Activated CD4-positive, CD25-positive, alpha-beta regulatory T cell treated with anti-CD3 and anti-CD28 coated beads, Interleukin-2, amount 50 U/mL, for 16 hours (primary cell): ENCODE results near the gene MLX.
"Not testable (repeated sequence)": the region's sequence is repeated elsewhere in the genome, so short reads cannot be mapped to it uniquely, and the experiment has no call there.

Source experiments
- DNase-seq: peaks from one replicate; pipeline ENCODE4 v3.0.0-alpha.2; 2020; ENCODE audit warnings: low read depth, low spot score

Gene MLX

GRCh38 chr17:42555122-42555622 is 11.7 kb upstream of the MLX start:
- no peak for DNase-seq

DNA sequence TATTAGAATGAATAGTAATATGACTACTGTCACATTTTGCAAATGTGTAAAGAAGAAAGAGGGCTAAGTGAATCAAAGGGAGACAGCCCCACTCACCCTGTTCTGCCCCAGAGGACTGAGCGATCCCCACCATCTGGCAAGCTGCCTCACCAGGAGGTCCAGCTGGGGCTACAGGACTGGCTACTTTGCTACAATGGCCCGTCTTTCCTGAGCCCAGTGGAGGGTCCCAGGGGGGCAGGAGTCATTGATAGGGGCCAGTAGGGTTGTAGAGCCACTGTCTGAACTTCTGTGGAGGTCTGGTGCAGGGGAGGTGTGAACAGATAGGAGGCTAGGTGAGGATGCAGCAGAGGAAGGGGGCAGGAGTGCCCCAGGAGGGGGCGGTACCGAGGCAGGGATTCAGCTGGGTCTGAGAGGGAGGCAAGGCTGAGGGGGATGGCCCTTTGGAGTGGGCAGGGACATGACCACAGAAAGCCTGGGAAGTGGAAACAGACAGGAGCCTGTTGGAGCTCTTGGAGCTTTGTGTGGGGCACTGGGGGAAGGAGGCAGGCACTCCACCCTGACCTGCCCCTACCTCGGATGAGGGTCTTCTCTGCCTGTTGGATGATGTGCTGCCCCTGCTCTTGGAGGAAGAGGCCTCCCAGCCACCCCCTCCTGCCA is 10.8 kb upstream of the MLX start:
- DNase-seq: not testable (repeated sequence)

- DNase-seq: no peak
Observed at GRCh38 chr17:42559075-42559474, 7.8 kb upstream of the MLX start.

DNA sequence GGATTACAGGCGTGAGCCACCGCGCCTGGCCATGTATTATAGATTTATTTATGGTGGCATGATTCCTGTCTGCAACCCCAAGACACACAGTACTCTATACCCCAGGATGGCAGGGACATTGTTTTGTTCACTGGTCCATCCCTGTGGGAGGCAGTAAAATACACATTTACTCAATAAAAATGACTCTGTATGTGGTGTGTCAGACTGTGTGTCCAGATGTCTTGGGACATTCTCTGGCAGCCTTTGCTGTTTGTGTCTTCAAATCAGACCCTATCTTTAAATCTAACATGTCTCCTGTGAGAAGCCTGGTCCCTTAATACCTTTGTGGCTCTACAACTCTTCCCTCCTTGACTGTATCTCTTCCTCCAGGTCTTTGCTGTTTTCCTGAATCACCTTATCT is 6.7 kb upstream of the MLX start:
- DNase-seq: no peak

GRCh38 chr17:42561897-42562387 is 5.0 kb upstream of the MLX start, which contains the start of gene COASY:
Gene COASY, plus strand, starts transcription at chr17:42562148. Its CDS starts 475 bp downstream, at chr17:42562623.
- peak; percentile 86 for DNase-seq

- DNase-seq: no peak
Observed at GRCh38 chr17:42562388-42563142, 4.3 kb upstream of the MLX start.

- DNase-seq: no peak
Observed at GRCh38 chr17:42563143-42563509, 3.8 kb upstream of the MLX start.

GRCh38 chr17:42563543-42563942 is 3.4 kb upstream of the MLX start:
- DNase-seq: no peak

GRCh38 chr17:42563950-42564349 is 3.0 kb upstream of the MLX start:
- no peak for DNase-seq

GRCh38 chr17:42564815-42565522 is 1.9 kb upstream of the MLX start:
- DNase-seq: no peak

DNA sequence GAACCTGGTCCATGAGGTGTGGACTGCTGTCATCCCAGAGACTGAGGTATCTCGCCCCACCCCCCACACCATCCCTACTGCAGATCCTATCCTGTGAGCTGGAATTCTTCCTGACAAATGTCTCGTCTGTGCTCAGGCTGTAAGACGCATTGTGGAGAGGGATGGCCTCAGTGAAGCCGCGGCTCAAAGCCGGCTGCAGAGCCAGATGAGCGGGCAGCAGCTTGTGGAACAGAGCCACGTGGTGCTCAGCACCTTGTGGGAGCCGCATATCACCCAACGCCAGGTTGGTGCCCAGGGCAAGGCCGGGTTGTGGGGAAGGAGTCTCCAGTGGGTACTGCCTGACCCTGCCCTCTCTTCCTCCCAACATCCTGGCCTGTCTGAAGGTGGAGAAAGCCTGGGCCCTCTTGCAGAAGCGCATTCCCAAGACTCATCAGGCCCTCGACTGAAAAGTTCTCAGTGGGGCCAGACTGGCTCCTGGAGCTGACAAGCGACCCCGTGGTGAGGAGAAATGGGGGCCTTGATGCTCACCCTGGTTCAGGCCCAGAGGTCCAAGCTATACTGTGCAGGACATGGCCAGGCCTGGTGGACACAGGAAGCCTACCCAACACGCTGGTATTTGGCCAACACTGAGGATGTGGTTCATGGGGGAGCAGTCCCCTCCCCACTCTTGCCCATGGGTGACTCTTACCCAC is 1.2 kb upstream of the MLX start:
- no peak for DNase-seq

DNA sequence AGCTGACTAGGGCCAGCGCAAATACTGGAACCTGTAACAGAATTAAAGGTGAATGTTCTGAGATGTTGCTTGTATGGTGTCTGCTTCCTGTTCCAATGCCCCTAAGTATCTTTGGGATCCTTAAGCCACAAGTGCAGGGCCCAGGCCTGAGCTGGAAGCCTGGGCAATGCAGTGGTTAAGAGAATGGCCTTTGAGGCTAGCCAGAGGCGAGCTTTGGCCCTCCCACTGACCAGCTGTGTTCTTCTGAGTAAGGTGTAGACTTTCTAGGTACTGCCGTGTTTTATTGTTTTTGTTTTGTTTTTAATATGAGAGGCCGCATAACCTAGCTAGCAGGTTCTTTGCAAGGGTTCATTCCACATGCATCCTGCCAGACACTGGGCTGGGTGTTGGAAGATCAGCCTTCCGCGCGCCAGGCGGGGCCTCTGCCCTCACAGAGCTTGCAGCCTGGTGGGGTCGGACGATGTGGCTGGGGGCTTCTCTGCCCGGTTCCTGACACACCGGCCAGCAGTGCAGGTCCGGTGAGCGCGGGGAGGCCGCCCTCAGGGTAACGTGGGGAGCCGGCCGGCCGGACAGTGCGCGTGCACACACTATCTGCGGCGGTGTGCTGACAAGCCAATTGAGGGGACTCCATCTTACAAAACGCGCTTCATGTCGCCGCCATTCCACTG is 551 bp upstream of the MLX start:
- no peak for DNase-seq

GRCh38 chr17:42568341-42569111 is 1.6 kb downstream of the MLX start:
- no peak for DNase-seq

DNA sequence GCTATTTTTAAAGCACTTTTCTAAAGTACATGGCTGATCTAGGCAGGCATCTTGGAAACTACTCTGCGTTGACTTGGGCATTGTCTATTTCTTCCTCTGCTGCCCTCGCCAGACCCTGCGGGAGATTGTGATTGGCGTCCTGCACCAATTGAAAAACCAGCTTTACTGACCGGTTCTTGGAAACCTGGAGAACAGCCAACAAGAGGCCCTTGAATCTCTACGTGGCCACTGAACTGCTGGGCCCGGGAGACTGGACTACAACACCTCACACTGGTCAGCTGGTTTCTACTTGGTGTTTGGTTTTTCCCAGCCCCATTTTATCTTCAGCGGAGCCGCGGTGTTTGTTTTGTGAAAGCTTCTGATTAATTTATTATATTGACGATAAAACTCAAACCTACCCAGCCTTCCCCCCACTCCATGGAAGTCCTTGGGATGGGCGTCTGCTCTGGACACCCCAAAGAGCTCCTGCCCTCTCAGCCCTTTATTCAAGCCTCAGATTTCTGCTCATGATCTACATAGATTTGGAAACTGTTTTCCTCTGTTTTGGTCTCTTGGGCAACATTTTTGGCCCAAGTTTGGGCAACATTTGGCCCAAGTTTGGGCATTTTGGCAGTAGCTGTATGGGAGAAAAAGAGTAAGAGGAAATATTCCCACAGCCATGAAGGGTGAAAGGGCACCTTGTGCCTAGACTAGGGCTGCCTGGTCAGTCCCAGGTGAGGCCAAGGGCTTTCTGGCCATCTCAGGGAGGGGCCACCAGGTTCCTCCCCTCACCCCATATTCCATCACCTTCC is 4.7 kb downstream of the MLX start:
- no peak for DNase-seq

DNA sequence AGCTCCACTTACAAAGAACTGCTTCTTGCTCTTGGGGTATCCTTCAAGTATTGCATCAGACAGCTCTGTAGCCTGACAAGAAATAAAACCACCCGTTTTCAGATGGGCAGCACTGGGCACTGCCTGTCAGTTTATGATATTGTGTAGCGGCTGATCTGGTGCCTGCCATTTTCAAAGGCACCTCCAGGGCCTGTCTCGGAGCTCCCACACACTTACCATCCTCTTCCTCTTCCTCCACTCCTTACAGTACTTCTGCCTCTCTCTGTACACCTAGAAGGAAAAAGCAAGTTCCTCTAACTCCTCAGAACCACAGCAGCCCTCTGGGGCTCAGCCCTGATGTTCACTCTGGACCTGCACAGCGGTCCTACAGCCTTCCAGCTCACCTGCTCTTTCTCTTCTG is 6.2 kb downstream of the MLX start:
- no peak for DNase-seq

DNA sequence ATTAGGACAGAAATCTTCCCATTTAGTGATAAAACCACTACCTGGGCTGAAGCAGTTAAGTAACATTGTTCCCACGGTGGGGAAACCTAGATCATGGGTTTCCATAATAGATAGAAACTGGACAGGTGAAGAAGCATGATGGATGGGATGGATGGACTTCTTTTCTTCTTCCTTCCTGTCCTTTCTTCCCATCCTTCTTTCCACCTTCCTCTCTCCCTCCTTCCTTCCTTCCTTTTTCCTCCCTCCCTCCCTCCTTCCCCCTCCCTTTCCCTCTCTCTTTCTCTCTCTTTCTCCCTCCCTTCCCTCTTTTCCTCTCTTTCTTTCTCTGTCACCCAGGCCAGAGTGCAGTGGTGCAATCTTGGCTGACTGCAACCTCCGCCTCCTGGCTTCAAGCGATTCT is 7.6 kb downstream of the MLX start:
- DNase-seq: no peak

GRCh38 chr17:42577140-42577531 is 10.2 kb downstream of the MLX start:
- no peak for DNase-seq

GRCh38 chr17:42577532-42578281 is 10.8 kb downstream of the MLX start, which contains the start of gene PSMC3IP:
Gene PSMC3IP, minus strand, starts transcription at chr17:42577729. Its CDS starts 43 bp downstream, at chr17:42577686.
- peak; percentile 88 for DNase-seq
